AML-193 (cell line): ENCODE measurements around the gene SNX1.

Source experiments
- DNase-seq, 2 experiments: peaks; one replicate each; lab custom pipeline; 2025; lab: John Stamatoyannopoulos, UW

The SNX1 gene

GRCh38 chr15:64163659-64164362 is 68.0 kb downstream of the SNX1 start:
- peak; percentile 58 to 60 for DNase-seq

GRCh38 chr15:64164436-64164835 is 68.7 kb downstream of the SNX1 start:
- DNase-seq = no peak

- no peak for DNase-seq
Measured at GRCh38 chr15:64166102-64166890, 70.5 kb downstream of the SNX1 start.

DNA sequence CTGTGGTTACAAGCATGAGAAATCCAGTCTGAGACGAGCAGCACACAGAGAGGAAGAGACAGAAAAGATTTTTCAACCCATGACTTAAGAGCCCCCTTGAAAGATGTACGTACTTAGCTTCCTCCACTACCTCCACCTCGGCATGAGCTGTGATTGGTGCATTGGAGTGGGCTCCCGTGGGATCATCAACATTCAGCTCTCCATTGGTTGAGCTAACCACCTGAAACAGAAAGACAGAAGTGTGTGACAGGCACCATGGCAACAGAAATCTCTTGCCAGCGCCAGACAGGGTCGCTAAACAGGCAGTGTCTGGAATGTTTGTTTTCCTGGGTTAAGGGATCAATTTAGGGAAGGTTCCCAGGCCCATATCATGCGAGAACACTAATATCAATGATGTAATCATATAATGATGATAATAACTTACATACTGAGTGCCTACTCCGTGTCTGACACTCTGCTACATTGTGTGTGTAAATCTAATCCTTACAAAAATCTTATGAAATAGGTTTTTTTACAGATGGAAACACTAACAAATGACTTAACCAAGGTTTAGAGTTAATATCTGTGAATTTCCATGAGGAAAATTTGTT is 84.5 kb downstream of the SNX1 start:
- no peak for DNase-seq

DNA sequence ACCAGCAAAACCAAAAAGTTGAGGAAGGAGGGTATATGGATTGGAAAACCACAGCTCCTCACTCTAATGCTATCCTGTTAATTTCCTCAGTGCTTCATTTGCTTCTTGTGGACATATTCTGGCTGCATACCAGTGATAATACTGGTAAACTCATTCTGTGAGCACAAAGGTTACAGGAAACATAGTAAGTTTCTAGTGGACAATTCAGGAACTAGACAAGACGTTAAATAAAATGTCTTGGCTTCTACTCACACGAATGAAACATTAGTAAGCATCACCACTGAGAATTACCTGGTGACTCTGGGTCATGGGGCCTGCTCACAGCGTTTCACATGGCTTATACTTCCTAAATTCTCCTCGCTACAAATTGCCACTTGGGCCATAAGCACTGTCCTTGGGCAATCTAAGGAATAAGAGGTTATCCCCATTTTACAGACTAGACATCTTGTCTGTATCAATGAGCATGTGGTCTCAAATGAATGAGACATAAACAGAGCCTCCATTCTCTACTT is 87.1 kb downstream of the SNX1 start:
- no peak for DNase-seq

GRCh38 chr15:64185146-64185911 is 89.5 kb downstream of the SNX1 start:
- DNase-seq = peak; percentile 5 to 22

GRCh38 chr15:64187396-64188191 is 91.8 kb downstream of the SNX1 start:
- no peak for DNase-seq
